ENCODE measurements around the gene RPS21.

Gene RPS21

GRCh38 chr20:62400021-62400420, 13.1 kb downstream of the RPS21 start:
- DNase-seq: no peak

- no peak for DNase-seq
These were observed 13.6 kb downstream of the RPS21 start for GRCh38 chr20:62400541-62400940.

DNA sequence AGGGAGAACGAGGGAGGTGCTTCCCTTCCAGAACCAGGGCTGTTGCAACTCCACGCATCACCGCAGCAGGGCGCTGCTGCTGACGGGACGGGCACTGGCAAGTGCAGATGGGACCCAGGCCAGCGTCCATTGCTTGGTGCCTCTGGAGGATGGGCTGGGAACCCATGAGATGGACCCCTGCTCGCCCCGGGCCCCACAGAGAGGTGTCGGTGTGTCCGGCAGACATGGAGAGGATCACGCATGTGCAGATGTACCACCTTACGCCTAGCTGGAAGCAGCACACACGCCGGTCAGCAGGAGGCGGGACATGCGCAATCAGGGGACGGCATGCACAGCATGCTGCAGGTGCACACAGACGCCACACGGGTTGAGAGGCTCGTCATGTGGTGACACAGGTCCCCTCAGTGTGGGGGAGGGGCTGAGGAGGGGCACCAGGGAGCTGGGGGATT, 14.5 kb downstream of the RPS21 start:
- no peak for DNase-seq

- no peak for DNase-seq
These were observed 15.7 kb downstream of the RPS21 start for GRCh38 chr20:62402456-62403150.

- DNase-seq: no peak
These were observed 16.4 kb downstream of the RPS21 start for GRCh38 chr20:62403331-62403730.

GRCh38 chr20:62404112-62404665, 17.3 kb downstream of the RPS21 start:
- DNase-seq: no peak

DNA sequence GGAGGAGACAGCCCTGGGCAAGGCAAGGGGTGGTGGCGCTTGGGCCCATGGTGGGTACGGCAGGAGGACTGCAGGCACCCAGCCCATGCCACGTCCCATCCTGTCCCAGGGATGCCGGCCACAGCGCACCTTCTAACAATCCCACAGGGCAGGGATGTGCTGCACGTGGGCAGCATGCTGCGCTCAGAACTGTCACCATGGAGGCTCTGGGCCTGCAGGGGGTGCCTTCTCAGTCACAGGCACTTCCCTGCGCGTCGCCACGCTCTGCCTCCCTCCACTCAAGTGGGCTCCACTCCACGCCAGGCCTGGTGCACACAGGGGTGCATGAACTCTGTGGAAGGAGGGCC, 17.8 kb downstream of the RPS21 start:
- no peak for DNase-seq

DNA sequence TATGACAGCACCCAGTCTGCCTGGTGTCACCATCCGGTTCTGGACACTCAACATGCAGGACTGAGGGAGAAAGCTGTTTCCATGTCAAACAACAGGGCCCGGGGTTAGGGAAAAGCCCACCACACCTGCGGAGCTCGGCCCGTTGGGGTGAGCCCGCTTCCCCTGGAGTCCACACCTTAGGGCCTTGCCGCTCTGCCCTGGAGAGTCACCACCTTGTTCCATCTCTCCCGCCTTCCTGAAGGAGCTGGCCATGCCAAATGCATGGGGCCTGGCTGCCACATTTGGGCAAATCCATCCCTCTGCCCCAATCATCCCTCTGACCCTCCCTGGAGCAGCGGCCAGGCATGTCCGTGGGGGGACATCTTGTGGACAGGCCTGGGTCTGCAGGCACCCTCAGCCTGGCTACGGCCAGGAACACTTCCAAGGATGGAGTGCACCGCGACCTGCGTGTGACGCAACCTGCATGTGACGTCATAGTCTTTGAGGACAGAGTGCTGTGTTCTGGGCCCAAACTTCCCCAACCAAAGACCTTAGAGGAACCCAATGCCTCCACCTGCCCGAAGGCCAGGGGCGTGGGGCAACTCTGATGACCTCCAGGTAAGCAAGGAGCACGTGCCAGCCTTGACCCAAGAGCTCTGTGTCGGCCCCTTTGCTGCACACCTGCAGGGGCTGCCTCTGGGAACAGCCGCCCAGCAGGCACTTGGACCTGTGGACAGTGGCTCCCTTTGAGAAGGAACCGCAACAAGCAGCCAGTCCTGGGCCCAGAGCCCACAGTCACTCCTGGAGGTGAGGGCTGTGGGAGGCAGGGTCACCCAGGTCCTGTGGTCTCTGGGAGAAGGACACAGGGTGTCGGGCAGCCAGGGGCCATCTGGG, 18.4 kb downstream of the RPS21 start:
- no peak for DNase-seq

- no peak for DNase-seq
These were observed 19.1 kb downstream of the RPS21 start for GRCh38 chr20:62405981-62406513.

DNA sequence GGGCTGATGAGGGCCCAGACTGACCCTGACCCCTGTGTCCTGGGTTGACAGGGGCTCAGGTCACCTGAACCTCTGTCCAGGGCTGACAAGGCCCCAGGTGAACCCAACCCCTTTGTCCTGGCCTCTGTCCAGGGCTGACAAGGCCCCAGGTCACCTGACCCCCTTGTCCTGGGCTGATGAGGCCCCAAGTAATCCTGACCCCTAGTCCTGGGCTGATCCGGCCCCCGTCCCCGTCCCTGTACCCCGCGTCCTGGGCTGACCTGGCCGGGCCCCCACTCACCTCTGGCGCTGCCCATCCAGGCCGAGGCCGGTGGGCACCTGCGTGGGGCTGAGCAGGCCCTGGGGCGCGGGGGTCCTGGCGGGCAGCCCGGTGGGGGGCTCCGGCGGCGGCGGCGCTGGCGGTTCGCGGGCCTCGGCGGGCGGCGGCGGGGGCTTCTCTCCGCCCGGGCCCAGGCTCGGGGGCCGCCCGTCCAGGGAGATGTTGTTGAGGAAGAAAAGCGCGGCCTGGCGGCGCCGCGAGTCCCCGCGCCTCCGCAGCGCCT, 19.8 kb downstream of the RPS21 start:
- DNase-seq: no peak

GRCh38 chr20:62407221-62407992, 20.5 kb downstream of the RPS21 start, which contains the start of gene CABLES2:
CABLES2 (minus strand) TSS chr20:62407285; CDS start chr20:62407276, 9 bp downstream.
- DNase-seq: peak; percentile 90

DNA sequence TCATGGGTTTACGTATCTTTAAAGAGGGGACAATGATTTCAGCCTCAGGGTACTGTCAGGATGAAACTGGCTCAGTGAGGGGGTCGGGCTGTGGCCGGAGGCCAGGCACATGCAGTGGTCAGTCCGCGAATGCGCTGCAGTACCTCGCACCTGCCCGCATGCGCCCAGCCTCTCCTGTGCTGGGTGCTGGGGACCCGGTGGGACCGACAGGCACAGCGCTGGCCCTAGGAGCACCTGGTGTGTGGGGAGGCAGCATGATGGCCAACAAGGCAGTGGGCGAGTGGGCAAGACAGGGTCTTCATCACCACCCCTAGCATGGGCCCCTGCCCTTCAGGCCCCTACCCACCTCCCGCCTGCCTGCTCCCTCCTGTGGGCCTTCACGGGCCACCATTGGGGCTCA, 21.2 kb downstream of the RPS21 start:
- DNase-seq: no peak

DNA sequence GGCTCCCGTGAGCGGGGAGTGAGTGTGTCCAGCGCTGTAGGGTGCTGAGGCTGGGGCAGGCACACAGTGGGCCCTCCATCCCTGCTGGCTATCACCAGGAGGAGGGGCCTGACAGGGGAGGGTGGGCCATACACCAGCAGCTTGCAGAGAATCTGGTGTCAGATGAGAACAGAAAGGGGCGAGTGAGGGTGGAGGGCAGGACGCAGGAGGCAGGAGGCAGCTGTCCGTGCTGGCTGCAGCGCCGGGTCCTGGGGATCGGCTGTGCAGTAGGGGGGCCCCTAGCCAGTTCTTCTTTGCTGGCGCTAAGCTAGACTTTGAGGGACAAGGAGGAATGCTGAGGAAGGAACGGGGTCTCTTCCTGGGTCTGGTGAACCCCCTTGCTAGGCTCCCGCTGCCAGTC, 21.7 kb downstream of the RPS21 start:
- no peak for DNase-seq

GRCh38 chr20:62409086-62409853, 22.4 kb downstream of the RPS21 start:
- DNase-seq: no peak

DNA sequence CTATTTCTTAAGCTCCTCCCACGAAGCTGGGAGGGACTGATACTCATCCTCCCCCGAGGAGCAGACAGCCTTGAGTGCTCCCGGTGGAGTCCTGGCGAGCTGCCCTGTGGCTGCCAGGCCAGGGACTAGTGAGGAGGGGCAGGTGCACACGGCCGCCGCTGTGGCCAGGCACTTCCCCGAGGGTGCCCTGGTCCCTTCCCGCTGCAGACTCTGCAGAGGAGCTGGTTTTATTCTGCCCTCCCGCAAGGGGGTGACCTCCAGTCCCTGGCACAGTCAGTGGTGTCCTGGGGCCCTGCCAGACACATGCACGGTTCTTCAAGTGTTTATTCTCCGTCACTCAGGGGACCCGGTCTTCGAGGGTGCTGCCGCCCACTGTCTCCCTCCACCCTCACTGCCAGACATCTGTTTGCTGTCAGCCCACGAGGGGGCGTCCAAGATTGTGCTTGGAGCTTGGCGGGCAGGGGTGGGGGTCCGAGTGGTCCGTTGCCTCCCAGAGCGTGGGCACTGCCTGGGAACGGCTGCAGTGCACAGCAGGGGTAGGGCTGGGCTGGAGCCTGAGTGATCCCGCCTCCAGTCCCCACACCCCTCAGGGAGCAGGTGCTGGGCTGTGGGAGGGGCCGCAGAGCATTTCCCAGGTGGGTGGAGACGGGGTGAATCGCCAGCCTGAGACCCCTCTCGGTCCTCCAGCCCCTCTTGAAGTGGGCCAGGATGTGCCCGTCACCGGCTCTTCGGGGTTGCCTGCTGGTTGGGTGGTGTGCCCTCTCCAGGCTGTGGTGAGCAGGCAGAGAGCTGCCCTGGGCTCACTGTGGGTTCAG, 23.2 kb downstream of the RPS21 start:
- no peak for DNase-seq

DNA sequence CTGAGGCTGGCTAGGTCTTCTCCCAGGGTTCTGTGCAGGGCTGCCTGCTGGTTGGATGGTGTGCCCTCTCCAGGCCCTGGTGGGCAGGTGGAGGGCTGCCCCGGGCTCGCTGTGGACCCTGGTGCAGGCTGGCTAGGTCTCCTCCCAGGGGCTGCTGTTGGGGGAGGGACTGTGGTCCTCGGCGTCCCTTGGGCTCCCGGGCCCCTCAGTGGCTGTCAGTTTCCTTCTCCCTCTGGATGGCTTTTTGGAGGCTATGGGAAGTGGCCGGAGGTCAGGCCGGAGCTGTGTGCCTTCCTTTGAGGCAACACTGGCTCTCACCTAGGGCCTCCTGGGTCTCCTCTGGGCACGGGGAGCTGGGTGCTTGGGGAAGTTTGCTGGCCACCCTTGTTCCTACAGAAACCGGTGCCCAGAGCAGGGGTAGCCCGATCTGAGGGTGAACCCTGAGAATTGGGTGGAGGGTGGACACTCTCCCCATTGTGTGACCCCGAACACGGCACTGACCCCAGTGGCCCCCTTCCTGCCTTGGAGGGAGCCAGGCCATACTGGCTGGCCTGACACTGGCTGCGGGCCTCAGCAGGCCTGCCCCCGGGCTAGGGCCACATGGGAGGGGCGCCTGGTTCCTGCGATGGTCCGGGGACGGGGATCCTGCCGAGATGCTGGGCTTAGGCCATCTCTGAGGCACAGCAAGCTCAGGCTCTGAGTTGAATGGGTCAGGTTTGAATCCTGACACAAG, 24.0 kb downstream of the RPS21 start:
- DNase-seq: no peak

DNA sequence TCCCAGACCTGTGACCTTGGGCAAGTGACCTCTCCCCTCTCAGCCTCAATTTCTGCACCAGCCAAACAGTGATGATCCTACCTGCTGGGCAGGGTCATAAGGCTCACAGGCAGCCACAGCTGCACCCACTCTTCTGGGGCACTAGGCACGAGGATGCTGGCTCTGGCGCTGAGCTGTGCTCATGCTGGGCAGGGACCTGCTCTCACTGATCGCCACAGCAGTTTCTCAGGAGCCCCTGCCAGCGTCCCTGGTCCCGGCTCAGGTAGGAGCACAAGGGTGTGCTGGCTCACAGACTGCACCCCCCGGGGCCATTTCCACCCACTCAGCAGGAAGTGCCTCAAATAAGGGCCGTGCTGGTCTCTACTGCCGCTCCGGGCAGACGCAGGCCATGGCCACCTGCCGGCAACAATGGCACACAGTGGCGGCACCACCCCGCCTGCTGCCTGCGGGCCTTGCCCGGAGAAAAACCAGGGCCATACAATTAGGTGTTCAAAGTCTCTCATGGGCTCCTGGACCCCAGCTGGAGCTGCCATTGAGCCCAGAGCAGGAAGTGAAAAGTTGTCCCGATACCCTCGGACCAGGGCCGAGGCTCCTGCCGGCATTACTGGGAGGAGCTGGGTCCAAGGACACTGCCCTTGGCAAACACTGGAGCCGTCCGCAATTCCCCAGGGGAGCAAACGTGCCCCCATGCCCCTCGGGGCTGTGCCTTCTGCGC, 24.7 kb downstream of the RPS21 start:
- DNase-seq: no peak

- no peak for DNase-seq
These were observed 25.5 kb downstream of the RPS21 start for GRCh38 chr20:62412194-62413024.
